Breast epithelium (tissue), 3 donors: ENCODE data around the gene HJURP.

Experiments
- POLR2A ChIP-seq: fragments of 450-650 bp; IDR thresholded peaks from one replicate; pipeline ENCODE4 v1.6.1; 2016; ENCODE audit warnings: antibody characterized with exemption, mild to moderate bottlenecking, moderate library complexity
- POLR2AphosphoS5 ChIP-seq, 3 donors: sonication (generic); formaldehyde crosslinking; IDR thresholded peaks; one replicate each; pipeline ENCODE4 v1.6.1; 2017; ENCODE audit warnings: antibody characterized with exemption in 3 of 3
- TF ChIP-seq, protein P1 (sequence below), 3 donors: fragments of 450-650 bp; IDR thresholded peaks; one replicate each; pipeline ENCODE4 v1.5.1; 2016 to 2017; ENCODE audit warnings: antibody characterized with exemption in 3 of 3, mild to moderate bottlenecking in 3 of 3, moderate library complexity in 3 of 3

DNA sequence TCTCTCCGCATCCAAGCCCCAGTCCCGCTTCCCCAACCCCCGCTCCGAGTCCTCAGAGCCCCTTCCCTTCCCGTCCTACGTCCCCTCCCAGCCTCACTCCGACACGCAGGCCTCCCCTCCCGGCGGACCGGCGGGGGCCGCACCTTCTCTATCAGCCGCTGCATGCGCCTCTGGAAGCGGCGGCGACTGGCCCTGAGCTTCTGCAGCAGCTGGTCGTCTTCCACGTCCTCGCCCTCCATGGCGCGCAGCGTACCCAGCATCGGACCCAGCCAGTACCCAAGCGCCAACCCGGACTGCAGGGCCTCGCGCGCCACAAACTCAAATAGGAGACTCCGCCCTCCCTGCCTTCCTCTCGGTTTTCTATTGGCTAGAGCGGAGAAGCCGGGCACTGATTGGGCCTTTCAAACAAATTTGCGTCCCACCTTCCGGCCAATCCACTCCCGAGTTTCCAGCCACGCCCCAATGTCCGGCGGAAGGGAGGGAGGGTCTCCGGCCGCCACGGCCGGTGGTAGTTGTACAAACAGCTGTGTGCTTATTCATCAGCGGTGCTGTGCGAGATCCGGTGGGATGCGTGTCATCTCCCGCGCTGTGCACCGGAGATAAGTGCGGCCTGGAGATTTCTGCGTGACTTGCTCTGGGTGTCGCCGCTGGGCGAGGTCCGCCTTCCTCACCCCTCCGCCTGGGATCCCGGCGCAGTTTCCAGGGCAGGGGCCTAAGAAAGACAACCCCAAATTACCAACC, at the start of gene HJURP:
- TF ChIP-seq POLR2A: no peak
- TF ChIP-seq, protein P1, sequence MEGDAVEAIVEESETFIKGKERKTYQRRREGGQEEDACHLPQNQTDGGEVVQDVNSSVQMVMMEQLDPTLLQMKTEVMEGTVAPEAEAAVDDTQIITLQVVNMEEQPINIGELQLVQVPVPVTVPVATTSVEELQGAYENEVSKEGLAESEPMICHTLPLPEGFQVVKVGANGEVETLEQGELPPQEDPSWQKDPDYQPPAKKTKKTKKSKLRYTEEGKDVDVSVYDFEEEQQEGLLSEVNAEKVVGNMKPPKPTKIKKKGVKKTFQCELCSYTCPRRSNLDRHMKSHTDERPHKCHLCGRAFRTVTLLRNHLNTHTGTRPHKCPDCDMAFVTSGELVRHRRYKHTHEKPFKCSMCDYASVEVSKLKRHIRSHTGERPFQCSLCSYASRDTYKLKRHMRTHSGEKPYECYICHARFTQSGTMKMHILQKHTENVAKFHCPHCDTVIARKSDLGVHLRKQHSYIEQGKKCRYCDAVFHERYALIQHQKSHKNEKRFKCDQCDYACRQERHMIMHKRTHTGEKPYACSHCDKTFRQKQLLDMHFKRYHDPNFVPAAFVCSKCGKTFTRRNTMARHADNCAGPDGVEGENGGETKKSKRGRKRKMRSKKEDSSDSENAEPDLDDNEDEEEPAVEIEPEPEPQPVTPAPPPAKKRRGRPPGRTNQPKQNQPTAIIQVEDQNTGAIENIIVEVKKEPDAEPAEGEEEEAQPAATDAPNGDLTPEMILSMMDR (IDR thresholded peaks at IDR 0.05): no peak
- TF ChIP-seq POLR2AphosphoS5 (IDR thresholded peaks at IDR 0.05): peak in 2 of 3 donors; percentile 50 to 65
